ENCODE data around the gene RNF144A. TPM values are rescaled to one million over a fixed set of nuclear protein-coding genes. Genes with fewer than 3 reads are reported as not detected.

The RNF144A gene
- total and polyA plus RNA-seq, 2 donors (not counting 3 experiments of a cell fraction or from before 2014, with no cell fraction given): 9.7 to 28.8 TPM

GRCh38 chr2:6943523-6943922, 26.3 kb downstream of the RNF144A start:
- H3K9ac ChIP-seq (replicated peaks; ENCODE audit: extremely low read depth, insufficient read depth, low read length): no peak overlapping the region
- H3K36me3 ChIP-seq (ENCODE audit: control insufficient read depth in 2 of 2, extremely low read depth in 1 of 2, insufficient read depth in 2 of 2, low read length in 2 of 2): no peaks in the 10 kb centered on the region
- no peak overlapping the region for H3K27ac ChIP-seq (ENCODE audit: insufficient read depth, low read depth, low read length)
- no peaks in the 10 kb centered on the region for H4K20me1 ChIP-seq (replicated peaks; ENCODE audit: control insufficient read depth, extremely low read depth, insufficient read depth, low read length)
- TF ChIP-seq POLR2AphosphoS5 (IDR thresholded peaks at IDR 0.05; ENCODE audit: insufficient read depth, low read depth, low read length) (no peak), FOS (IDR thresholded peaks at IDR 0.05; ENCODE audit: borderline replicate concordance, insufficient read depth, low read length) (no peak), POLR2A (IDR thresholded peaks at IDR 0.05; ENCODE audit: low read depth, low read length) (no peak), EZH2 (IDR thresholded peaks at IDR 0.05; ENCODE audit: borderline replicate concordance, low read depth, low read length, severe bottlenecking) (no peak), MYC (IDR thresholded peaks at IDR 0.05; ENCODE audit: low read depth, low read length) (no peak), JUN (IDR thresholded peaks at IDR 0.05; ENCODE audit: borderline replicate concordance, insufficient read depth, insufficient read length, low read depth) (no peak), GATA2 (IDR thresholded peaks at IDR 0.05; ENCODE audit: insufficient read depth, insufficient read length, low read depth, low read length) (no peak)
- TF ChIP-seq, protein P1, sequence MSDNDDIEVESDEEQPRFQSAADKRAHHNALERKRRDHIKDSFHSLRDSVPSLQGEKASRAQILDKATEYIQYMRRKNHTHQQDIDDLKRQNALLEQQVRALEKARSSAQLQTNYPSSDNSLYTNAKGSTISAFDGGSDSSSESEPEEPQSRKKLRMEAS (IDR thresholded peaks at IDR 0.05; ENCODE audit: insufficient read depth, insufficient read length): no peak
- TF ChIP-seq, protein P2, sequence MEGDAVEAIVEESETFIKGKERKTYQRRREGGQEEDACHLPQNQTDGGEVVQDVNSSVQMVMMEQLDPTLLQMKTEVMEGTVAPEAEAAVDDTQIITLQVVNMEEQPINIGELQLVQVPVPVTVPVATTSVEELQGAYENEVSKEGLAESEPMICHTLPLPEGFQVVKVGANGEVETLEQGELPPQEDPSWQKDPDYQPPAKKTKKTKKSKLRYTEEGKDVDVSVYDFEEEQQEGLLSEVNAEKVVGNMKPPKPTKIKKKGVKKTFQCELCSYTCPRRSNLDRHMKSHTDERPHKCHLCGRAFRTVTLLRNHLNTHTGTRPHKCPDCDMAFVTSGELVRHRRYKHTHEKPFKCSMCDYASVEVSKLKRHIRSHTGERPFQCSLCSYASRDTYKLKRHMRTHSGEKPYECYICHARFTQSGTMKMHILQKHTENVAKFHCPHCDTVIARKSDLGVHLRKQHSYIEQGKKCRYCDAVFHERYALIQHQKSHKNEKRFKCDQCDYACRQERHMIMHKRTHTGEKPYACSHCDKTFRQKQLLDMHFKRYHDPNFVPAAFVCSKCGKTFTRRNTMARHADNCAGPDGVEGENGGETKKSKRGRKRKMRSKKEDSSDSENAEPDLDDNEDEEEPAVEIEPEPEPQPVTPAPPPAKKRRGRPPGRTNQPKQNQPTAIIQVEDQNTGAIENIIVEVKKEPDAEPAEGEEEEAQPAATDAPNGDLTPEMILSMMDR (IDR thresholded peaks at IDR 0.05; ENCODE audit: extremely low read depth in 1 of 2, insufficient read depth in 1 of 2, low read depth in 1 of 2, low read length in 2 of 2): no peak
- POLR2A ChIA-PET: no interaction called here
- no peaks in the 10 kb centered on the region for H3K79me2 ChIP-seq (ENCODE audit: control insufficient read depth, insufficient read depth, low read length)
- H3K4me3 ChIP-seq (replicated peaks in 1 of 3; ENCODE audit: insufficient read depth in 1 of 3, low read depth in 1 of 3, low read length in 3 of 3): no peak overlapping the region
- no peak overlapping the region for H3K4me2 ChIP-seq (ENCODE audit: insufficient read depth, low read length)
- no peaks in the 10 kb centered on the region for H3K9me1 ChIP-seq (replicated peaks; ENCODE audit: control insufficient read depth, extremely low read depth, insufficient read depth, low read length)
- dilution Hi-C loops (cut with MboI; ENCODE audit: extremely low pct_ligation_motif_present, low sequenced_read_pairs): no loop called here
- peaks cover 3% of the 10 kb centered on the region for H3K4me1 ChIP-seq (ENCODE audit: control insufficient read depth, extremely low read depth, insufficient read depth, low read length)
- no peaks in the 10 kb centered on the region for H3K27me3 ChIP-seq (ENCODE audit: control insufficient read depth in 2 of 2, insufficient read depth in 2 of 2, low read length in 2 of 2)
- H3K9me3 ChIP-seq (replicated peaks; ENCODE audit: control insufficient read depth, insufficient read depth, low read length): no peaks in the 10 kb centered on the region
- CTCF ChIA-PET: no interaction called here
- no peak for DNase-seq (ENCODE audit: low read depth, low spot score)
- no peak overlapping the region for H2AFZ ChIP-seq (ENCODE audit: low read depth, low read length)
- FAIRE-seq: no peak
- no TSS peak for BruUV-seq (replicated peaks)
- intact Hi-C loops (cut with micrococcal nuclease): no loop called here

All from endothelial cell of umbilical vein (primary cell).